Neural cell (in vitro differentiated cells): ENCODE measurements around the gene AHNAK2. TPM values are rescaled to one million over a fixed set of nuclear protein-coding genes. Genes with fewer than 3 reads are reported as not detected.

ENCODE experiments used
- polyA plus RNA-seq: library from polyadenylated mRNA; depleted of rRNA; stranded (reverse); fragments of >200 nt; gene quantifications from 2 replicates; pipeline ENCODE4 v1.2.3, GENCODE V29; 2014

Gene AHNAK2
- polyA plus RNA-seq, 1 donor from 2014 or later = 1.4 TPM

Other genes with a start within 250 kb of the AHNAK2 start
- gene SIVA1, start 225.2 kb downstream of the AHNAK2 start, polyA plus RNA-seq = 171 and 180 TPM in 2 replicates
- gene AKT1, start 182.6 kb downstream of the AHNAK2 start, polyA plus RNA-seq = 159 and 164 TPM in 2 replicates
- not detected in 2 replicates for gene ZBTB42, start 177.3 kb downstream of the AHNAK2 start, polyA plus RNA-seq
- gene CEP170B, start 113.1 kb downstream of the AHNAK2 start, polyA plus RNA-seq = 11.6 and 13.2 TPM in 2 replicates
- gene PLD4, start 53.5 kb downstream of the AHNAK2 start, polyA plus RNA-seq = not detected in 2 replicates
- gene CLBA1, start 7.4 kb upstream of the AHNAK2 start, polyA plus RNA-seq = 27.8 and 28.6 TPM in 2 replicates
- gene CDCA4, start 42.7 kb upstream of the AHNAK2 start, polyA plus RNA-seq = 5.4 and 9.1 TPM in 2 replicates
- not detected in 2 replicates for gene GPR132, start 87.1 kb upstream of the AHNAK2 start, polyA plus RNA-seq
- 20.3 and 31.5 TPM in 2 replicates for gene JAG2, start 190.4 kb upstream of the AHNAK2 start, polyA plus RNA-seq
- gene NUDT14, start 202.9 kb upstream of the AHNAK2 start, polyA plus RNA-seq = 33.7 and 55.0 TPM in 2 replicates